NCI-H524 treated with DMSO at 0.1 percent for 48 hours (cell line): ENCODE results near the gene ERCC2.
"Not testable (repeated sequence)": the region's sequence is repeated elsewhere in the genome, so short reads cannot be mapped to it uniquely, and the experiment has no call there.

Source experiments
- DNase-seq: peaks from one replicate; lab custom pipeline; 2025; lab: John Stamatoyannopoulos, UW

Gene ERCC2

GRCh38 chr19:45370410-45371204 is at the start of gene ERCC2:
ERCC2 (minus strand) TSS chr19:45370573; CDS start chr19:45370540, 33 bp downstream.
- DNase-seq, result peak; percentile 71

GRCh38 chr19:45419895-45420294 is 49.5 kb upstream of the ERCC2 start:
- no peak for DNase-seq

GRCh38 chr19:45419396-45419795 is 49.0 kb upstream of the ERCC2 start:
- DNase-seq, result no peak

- DNase-seq, result no peak
Measured at GRCh38 chr19:45418802-45419201, 48.4 kb upstream of the ERCC2 start.

- no peak for DNase-seq
Measured at GRCh38 chr19:45417151-45417550, 46.8 kb upstream of the ERCC2 start.

- DNase-seq, result no peak
Measured at GRCh38 chr19:45414468-45414867, 44.1 kb upstream of the ERCC2 start.

- DNase-seq, result no peak
Measured at GRCh38 chr19:45413497-45413896, 43.1 kb upstream of the ERCC2 start.

GRCh38 chr19:45410330-45410729 is 40.0 kb upstream of the ERCC2 start:
- not testable (repeated sequence) for DNase-seq

- DNase-seq, result no peak
Measured at GRCh38 chr19:45409557-45409920, 39.2 kb upstream of the ERCC2 start.

GRCh38 chr19:45408830-45409556 is 38.6 kb upstream of the ERCC2 start:
- no peak for DNase-seq

- DNase-seq, result no peak
Measured at GRCh38 chr19:45408121-45408520, 37.7 kb upstream of the ERCC2 start.

- not testable (repeated sequence) for DNase-seq
Measured at GRCh38 chr19:45407585-45407984, 37.2 kb upstream of the ERCC2 start.

- DNase-seq, result no peak
Measured at GRCh38 chr19:45407091-45407375, 36.7 kb upstream of the ERCC2 start.

- DNase-seq, result peak; percentile 65
Measured at GRCh38 chr19:45406226-45407090, 36.1 kb upstream of the ERCC2 start, which contains the start of gene POLR1G. POLR1G (plus strand) TSS chr19:45406644; CDS start chr19:45406697, 53 bp downstream.

GRCh38 chr19:45405435-45406225 is 35.3 kb upstream of the ERCC2 start:
- no peak for DNase-seq

- no peak for DNase-seq
Measured at GRCh38 chr19:45404557-45405434, 34.4 kb upstream of the ERCC2 start, which contains the start of gene PPP1R13L. PPP1R13L (minus strand) TSS chr19:45405069; CDS start chr19:45398318, 6,751 bp downstream.

GRCh38 chr19:45403781-45404556 is 33.6 kb upstream of the ERCC2 start:
- no peak for DNase-seq

GRCh38 chr19:45403272-45403671 is 32.9 kb upstream of the ERCC2 start:
- DNase-seq, result no peak

- DNase-seq, result no peak
Measured at GRCh38 chr19:45402298-45403061, 32.1 kb upstream of the ERCC2 start.
